ENCODE data around the gene PALS1.

DNA sequence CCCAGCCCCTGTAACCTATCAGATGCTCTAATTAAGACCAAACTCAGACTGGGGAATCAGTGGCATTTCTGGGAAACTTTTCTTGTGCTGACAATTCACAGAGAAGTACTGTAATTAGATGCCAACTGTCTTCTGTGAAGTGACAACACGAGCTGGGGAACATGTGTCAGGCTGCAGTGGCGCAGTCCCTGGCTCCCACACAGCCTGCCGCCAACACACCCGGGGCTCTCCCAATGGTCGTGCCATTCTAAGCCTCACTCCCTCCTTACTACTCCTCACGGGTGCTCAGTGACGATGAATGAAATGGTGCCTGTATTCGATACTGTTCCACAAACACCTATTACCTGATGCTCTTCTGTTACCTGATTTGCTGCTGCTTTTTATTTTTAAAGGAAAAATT lies 33.4 kb upstream of the PALS1 start:
- TF ChIP-seq RARB (CRISPR knock-in tag; IDR thresholded peaks at IDR 0.05) (no peak), CSRNP3 (CRISPR knock-in tag; IDR thresholded peaks at IDR 0.05) (no peak), SNAI2 (CRISPR knock-in tag; IDR thresholded peaks at IDR 0.05) (no peak), PATZ1 (CRISPR knock-in tag; IDR thresholded peaks at IDR 0.05; ENCODE audit: borderline replicate concordance) (no peak), ISL1 (CRISPR knock-in tag; IDR thresholded peaks at IDR 0.05) (no peak), TSHZ2 (CRISPR knock-in tag; IDR thresholded peaks at IDR 0.05) (no peak), ZNF70 (CRISPR knock-in tag; IDR thresholded peaks at IDR 0.05) (no peak), ZFP3 (CRISPR knock-in tag; IDR thresholded peaks at IDR 0.05) (no peak), ZNF565 (CRISPR knock-in tag; conservative IDR thresholded peaks at IDR 0.05; ENCODE audit: low read depth) (no peak), BACH2 (CRISPR knock-in tag; IDR thresholded peaks at IDR 0.05; ENCODE audit: borderline replicate concordance) (no peak), TOX (CRISPR knock-in tag; IDR thresholded peaks at IDR 0.05; ENCODE audit: borderline replicate concordance) (no peak)
